GDM1 (cell line): ENCODE measurements around the gene SGF29.
"Not testable (repeated sequence)": the region's sequence is repeated elsewhere in the genome, so short reads cannot be mapped to it uniquely, and the experiment has no call there.

Experiments
- DNase-seq: peaks from one replicate; lab custom pipeline; 2025; lab: John Stamatoyannopoulos, UW

Gene SGF29

DNA sequence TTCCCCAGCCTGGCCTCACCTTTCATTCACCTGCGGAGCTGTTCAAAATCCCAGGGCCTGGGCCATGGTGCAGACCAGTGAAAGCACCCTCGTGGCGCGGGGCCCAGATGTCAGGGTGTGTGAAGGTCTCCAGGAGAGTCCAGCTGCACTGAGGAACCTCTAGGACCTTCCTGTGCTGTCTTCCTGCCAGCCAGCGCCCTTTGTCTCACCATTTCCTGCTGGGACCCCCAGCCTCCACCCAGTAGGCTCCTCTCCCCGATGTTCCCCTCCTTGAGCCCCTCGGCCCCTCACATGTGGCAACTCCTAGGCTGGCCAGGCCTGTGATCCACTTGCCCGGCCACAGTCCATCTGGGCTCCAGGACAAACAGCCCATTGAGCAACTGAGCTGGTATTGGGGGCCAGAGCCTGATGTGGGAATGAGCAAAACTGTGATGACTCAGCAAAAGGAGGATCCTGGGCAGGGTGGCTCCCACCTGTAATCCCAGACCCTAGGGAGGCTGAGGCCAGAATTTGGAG lies 42.5 kb downstream of the SGF29 start:
- no peak for DNase-seq

DNA sequence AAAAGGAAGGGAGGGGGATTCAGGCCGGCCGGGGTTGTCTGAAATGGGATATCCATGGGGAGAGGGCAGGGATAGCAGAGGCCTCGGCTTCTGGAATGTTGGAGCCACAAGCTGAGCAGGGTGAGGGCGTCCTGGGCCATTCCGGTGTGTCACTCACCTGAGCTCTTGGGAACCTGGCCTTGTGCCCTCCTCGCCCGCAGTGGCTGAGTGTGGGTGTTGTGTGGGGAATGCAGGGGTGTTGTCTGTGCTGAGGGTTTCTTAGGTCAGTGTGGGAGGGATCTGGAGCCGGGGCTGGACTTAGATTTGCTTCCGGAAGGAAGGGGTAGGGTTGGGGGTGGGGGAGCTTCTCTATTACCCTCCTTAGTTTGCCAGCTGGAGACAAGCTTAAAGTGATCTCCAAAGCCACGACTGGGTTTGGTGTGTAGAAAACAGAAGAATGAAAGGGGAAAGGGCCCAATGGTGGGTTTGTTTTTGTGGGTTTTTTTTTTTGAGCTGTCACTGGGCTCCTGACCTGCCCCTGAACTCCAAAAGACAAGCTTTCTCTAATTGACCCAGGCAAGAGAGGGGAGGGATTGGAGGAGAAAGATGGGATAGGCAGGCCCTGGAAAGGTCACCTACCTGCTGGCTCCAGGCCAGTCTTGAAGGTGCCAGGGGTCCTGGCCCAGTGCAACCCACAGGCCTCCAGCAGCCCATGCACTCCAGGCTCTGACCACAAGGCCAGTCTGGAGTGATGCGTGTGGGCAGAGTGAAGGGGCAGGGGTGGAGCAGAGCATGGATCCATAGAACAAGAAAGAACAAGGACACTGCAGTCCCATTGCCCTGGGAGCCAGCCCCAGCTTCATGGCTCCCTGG lies 43.3 kb downstream of the SGF29 start, which contains the start of gene SULT1A2:
SULT1A2 (minus strand) TSS at position 211 of the 852 bp plus-strand sequence. CDS start 1,120 bp downstream, outside the sequence.
- no peak for DNase-seq

DNA sequence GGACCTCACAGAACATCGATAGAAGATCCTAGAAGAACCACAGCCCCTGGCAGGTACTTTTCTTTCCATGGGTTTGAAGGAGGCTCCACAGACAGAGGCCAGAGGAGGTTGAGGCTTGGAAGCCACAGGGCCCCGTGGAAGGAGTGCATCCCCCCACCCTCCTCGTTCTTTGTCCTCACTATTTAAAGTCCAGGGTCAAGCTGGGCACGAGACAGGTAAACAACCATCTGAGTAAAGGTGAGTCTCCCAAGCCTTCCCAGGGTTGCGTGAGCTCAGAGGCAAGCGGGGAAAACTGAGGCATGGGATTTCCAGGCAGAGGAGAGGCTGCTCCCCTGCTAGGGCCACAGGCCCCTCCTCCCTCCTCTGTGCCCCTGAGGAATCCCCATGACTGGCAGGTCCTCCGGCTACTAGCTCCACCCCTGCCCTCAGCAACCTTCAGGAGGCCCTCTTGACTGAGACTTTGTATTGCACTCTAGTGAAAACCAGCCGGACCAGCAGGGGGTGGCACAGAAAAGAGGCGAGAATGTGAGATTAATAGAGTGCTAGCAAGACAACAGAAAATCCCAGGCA lies 44.1 kb downstream of the SGF29 start:
- DNase-seq, result no peak

DNA sequence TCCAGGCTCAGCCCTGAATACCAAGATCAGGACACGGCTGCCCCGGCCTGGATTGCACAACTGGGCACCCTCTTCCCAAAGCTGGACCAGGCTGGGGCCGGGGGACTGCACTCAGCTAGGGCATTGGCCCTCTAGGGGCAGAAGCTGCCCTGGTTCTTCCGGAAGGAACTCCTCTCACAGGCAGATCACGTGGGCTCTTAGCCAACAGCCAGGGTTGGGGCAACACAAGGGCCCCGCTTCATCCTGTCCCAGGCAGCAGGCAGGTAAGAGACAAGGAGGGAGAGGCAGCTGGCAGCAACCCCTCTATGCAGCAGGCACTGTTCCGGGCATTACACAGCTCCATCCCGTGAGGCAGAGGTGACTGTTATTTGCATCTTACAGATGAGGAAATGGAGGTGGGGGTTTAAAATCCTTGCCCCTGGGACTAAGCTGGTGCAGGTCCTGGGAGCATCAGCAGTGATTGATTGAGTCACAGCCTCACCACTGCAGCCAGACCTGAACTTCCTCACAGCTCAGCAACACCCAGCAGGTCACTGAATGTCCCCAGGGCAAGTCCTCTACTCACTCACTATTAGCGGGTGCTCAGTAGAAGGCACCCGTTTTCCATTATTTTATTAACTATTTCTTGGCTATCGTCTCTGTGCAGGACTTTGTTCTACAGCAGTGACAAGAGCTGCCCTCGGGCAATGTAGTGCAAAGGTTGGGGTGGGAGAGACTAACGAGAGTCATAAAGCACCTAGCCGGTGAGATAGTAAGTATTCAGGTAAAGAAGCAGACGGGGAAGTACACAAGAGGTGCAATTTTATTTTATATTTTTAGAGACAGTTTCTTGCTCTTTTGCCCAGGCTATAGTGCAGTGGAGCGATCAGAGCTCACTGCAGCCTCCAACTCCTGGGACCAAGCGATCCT lies 45.9 kb downstream of the SGF29 start:
- not testable (repeated sequence) for DNase-seq

DNA sequence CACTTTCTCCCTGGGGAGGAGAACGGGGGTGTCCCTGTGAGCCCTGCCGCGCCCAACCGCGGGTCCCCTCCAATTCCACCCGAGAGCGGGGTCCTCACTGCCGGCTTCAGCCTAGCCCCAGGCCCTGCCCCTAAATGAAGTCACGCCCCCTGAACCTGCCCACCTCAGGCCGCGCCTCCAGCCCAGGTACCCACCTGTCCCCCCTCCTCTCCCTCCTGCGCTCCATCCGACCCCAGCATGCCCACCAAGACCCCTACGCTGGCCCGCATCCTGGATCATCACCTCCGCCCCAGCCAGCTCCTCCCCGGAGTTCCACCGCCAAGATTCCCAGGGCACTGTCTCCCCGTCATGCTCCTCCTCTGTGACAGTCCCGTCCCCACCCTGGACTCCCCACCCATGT lies 47.2 kb downstream of the SGF29 start:
- not testable (repeated sequence) for DNase-seq

DNA sequence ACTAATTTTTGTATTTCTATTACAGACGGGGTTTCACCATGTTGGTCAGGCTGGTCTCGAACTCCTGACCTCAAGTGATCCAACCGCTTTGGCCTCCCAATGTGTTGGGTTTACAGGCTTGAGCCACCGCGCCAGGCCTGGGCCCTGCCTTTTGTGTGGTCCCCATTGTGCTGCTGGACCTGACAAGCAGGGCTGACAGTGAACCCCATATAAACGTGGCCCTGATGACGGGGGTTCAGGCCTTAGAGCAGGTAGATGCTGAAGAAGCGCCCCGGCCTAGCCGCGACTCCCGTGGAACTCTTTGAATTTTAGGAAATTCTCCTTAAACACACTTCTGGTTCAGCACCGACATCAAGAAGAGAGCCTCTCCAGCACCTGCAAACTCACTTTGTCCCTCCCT lies 47.9 kb downstream of the SGF29 start:
- not testable (repeated sequence) for DNase-seq

DNA sequence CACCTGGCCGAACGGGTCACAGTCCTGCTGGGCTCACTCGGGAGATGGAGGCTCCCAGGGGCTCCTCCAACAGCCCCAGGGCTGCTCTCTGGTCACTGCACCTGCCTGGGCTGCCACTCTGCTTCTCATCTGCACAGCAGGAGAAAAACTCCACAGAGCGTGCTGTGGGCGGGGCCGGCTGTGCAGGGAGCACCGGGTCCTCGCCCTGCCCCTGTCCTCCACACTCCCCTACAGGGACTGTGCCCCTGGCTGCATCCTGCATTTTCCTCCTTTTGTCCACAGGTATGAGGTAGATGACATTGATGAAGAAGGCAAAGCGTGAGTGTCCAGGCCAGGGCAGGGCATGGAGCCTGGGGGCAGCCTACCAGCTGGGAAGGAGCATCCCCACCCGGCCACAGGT lies 48.3 kb downstream of the SGF29 start:
- not testable (repeated sequence) for DNase-seq

DNA sequence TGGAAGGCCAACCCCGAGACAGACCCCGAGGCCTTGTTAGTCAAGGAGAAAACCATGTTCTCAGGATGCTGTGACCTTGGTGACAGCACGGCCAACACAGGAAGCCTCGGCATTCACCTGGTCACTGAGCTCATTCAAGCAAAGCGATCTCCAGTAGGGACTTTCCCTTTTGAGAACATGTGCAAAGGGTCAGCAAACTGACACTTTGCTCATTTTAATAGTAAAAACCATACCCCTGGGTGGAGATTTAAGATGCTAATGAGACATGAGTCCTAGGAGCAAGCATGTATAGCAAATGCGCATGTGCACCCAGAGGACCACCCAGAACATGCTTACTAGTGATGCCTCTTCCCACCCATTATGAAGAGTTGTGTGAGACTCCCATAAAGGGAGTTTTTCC lies 48.8 kb downstream of the SGF29 start:
- no peak for DNase-seq

DNA sequence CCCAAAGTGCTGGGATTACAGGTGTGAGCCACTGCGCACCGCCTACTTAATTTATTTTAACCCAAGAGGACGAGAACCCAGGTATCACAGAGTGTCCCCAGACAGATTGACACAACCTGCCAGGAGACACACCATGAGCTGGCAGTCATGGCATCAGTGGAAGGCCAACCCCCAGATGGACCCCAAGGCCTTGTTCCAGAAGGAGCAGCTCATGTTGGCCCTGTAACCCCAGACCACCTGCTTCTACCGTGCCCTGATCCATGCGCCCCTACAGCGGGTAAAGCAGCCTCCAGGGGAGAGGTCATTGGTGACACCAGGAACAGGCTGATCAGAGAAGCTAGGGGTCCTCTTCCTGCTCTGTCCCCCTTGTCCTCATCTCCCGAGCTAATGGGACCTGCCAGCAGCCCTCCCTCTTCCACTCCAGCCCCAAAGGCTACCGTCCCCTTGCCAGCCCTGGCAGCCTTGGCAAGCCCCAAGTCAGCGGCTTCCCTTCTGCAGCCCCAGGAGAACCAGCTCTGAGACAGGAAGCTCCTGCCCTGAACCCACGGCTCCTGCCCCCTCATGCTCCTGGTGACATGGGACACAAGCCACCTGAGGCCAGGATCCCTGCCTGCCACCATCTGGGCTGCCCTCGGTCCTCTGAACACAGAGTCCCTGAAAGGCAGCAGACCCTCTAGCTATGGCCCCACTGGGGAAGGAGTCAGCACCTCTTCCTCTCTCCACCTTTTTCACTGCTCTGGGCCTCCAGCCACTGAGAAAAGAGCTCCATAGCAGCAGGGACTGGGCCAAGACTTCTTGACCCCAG lies 49.9 kb downstream of the SGF29 start:
- no peak for DNase-seq

DNA sequence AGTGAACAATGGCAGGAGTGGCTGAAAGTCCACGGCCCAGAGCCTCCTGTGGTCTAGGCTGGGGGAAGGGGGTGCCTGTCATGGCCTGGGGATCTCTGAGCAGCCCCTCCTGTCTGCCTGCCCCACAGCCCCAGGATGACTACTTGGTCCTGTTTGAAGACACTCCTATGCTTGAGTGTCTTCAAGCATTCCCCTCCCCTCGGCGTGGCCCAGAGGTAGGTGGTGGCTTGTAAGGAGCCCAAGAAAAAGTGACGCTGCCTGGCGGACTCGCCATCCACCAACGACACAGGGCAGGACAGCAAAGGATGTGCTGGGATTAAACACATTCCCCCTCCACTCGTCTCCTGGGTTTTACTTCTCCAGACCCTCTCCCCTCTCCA lies 50.5 kb downstream of the SGF29 start:
- no peak for DNase-seq

DNA sequence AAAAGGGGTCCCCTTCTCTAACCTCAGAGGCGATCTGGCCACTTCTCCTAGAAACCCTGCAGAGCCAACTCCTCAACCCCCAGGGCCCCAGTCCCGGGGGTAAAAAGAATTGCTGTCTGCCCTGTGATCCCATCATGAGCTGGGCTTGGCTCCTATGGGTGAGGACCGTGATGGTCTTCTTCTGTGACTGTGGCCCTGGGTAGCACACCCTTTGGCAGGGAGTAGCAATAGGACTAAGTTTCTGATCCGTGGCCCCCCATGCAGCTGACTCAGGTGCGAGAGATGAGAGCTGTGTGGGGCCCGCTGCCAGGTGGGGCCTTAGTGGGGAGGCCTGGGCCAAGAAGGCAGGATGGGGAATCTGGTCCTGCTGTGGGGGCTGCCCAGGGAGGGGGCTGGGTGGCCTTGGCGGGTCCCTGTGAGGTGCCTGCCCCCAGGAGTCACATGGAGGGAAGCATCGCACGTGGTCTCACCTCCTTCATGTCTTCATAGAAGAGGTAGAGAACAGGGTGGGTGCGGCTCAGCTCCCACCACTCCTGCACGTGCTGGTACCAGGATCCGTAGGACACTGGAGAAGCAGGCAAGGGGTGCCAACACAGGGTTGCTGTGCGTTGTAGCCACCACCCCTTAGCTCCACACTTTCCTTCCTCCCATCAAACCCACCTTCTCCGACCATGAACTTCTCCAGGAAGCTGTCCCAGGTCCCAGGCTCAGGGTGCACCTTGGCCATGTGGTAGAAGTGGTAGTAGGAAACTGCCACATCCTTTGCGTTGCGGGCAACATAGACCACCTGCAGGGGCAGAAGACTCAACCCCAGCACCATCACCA lies 52.8 kb downstream of the SGF29 start:
- no peak for DNase-seq

DNA sequence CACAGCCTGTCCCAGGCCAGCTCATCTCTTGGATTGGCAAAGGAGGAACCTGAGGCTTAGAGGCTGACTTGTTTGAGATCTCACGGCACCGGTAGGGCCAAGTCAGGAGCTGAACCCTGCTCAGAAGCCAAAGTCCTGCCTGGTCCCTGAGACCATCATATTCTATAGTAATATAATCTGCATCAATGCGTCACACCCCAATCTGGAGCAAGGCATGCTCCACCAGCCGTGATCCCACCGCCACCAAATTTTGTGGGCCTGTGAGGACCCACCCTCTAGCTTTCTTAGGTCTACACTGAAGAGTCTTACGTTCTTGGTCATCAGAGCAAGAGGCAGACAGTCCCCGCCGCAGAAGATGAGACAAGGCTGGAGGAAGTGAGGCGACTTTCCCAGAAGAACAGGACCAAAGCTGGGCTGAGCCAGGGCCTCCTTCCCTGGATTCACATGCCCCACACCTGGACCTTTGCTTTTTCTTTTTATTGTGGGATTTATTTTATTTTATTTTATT lies 53.5 kb downstream of the SGF29 start:
- DNase-seq, result no peak

DNA sequence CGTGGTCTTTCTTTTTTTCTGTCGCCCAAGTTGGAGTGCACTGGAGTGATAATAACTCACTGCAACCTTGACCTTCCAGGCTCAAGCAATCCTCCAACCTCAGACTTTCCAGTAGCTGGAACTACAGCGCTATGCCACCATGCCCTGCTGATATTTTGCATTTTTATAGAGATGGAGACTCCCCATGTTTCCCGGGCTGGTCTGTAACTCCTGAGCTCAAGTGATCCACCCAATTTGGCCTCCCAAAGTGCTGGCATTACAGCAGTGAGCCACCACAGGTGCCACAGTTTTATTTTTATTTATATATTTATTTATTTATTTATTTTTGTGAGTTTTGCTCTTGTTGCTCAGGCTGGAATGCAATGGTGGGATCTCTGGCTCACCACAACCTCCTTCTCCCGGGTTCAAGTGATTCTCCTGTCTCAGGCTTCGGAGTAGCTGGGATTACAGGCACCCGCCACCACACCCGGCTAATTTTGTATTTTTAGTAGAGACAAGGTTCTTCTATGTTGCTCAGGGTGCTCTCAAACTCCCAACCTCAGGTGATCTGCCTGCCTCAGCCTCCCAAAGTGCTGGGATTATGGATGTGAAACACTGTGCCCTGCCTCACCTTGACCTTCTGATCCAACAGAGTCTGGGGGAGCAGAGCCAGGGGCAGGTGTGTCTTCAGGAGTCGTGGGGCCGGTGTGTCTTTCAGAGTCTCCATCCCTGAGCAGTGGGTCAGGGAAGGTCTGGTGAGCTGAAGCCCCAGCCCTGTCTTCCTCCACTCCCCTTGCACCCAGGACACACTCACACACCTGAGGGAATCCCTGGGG lies 54.2 kb downstream of the SGF29 start:
- not testable (repeated sequence) for DNase-seq

DNA sequence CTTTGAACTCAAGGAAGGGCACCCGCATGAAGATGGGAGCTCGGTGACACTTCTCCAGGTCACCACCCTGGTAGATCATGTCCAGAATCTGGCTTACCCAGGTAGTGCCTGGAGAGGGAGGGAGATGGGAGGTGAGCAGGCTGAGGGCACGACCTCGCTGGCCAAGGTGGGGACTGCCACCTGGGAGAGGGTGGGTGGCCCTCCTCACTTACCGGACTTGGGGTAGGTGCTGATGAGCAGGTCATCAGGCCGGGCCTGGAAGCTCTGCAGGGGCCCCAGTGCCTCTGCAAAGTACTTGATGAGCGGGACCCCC lies 54.7 kb downstream of the SGF29 start:
- not testable (repeated sequence) for DNase-seq

DNA sequence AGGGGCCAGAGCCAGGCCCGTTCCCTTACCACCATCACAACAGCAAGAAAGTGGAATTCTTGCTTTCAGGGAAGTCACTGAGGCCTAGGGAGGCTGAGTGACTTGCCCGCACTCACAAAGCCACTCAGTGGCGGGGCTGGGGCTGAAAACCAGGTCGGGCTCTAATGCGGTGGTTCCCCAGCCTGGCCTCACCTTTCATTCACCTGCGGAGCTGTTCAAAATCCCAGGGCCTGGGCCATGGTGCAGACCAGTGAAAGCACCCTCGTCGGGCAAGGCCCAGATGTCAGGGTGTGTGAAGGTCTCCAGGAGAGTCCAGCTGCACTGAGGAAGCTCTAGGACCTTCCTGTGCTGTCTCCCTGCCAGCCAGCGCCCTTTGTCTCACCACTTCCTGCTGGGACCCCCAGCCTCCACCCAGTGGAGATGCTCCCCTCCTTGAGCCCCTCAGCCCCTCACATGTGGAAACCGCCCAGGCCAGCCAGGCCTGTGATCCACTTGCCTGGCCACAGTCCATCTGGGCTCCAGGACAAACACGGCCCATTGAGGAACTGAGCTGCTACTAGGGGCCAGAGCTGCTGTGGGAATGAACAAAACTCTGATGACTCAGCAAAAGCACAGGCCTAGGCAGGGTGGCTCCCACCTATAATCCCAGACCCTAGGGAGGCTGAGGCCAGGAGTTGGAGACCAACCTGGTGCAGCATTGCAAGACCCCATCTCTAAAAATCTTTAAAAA lies 55.3 kb downstream of the SGF29 start:
- DNase-seq, result not testable (repeated sequence)

DNA sequence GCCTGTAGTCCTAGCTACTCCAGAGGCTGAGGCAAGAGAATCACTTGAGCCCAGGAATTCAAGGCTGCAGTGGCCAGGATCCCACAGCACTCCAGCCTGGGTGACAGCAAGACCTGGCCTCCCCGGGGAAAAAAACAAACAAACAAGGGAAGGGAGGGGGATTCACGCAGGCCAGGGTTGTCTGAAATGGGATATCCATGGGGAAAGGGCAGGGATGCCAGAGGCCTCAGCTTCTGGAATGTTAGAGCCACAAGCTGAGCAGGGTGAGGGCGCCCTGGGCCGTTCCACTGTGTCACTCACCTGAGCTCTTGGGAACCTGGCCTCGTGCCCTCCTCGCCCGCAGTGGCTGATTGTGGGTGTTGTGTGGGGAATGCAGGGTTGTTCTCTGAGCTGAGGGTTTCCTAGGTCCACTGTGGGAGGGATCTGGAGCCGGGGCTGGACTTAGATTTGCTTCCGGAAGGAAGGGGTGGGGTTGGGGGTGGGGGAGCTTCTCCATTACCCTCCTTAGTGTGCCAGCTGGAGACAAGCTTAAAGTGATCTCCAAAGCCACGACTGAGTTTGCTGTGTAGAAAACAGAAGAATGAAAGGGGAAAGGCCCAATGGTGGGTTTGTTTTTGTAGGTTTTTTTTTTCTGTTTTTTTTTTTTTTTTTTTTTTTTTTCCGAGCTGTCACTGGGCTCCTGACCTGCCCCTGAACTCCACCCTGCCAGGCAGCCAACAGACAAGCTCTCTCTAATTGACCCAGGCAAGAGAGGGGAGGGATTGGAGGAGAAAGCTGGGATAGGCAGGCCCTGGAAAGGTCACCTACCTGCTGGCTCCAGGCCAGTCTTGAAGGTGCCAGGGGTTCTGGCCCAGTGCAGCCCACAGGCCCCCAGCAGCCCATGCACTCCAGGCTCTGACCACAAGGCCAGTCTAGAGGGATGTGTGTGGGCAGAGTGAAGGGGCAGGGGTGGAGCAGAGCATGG lies 56.2 kb downstream of the SGF29 start, which contains the start of gene SULT1A1:
SULT1A1 (minus strand) TSS at position 414 of the 964 bp plus-strand sequence. CDS start 1,189 bp downstream, outside the sequence.
- peak; percentile 15 for DNase-seq

DNA sequence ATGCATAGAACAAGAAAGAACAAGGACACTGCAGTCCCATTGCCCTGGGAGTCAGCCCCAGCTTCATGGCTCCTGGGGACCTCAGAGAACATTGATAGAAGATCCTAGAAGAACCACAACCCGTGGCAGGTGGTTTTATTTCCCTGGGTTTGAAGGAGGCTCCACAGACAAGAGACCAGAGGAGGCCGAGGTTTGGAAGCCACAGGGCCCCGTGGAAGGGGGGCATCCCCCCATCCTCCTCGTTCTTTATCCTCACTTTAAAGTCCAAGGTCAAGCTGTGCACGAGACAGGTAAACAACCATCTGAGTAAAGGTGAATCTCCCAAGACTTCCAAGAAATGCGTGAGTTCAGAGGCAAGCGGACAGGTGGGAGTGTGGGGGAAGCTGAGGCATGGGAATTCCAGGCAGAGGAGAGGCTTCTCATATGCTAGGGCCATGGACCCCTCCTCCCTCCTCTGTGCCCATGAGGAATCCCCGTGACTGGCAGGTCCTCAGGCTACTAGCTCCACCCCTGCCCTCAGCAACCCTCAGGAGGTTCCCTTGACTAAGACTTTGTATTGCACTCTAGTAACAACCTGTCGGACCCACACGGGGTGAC lies 57.0 kb downstream of the SGF29 start:
- no peak for DNase-seq
